Colonic mucosa (tissue), 4 donors: ENCODE measurements around the gene AP4B1. TPM values are rescaled to one million over a fixed set of nuclear protein-coding genes. Genes with fewer than 3 reads are reported as not detected.
"Not testable (repeated sequence)": the region's sequence is repeated elsewhere in the genome, so short reads cannot be mapped to it uniquely, and the experiment has no call there.

ENCODE experiments used
- DNase-seq: peaks from one replicate; pipeline ENCODE4 v3.0.0-alpha.2; 2020
- H3K27ac ChIP-seq: fragments of 200-600 bp; one replicate; pipeline ENCODE4 v1.8.0; 2021
- H3K27me3 ChIP-seq: fragments of 200-600 bp; one replicate; pipeline ENCODE4 v1.8.0; 2021
- H3K36me3 ChIP-seq: fragments of 200-600 bp; one replicate; pipeline ENCODE4 v1.8.0; 2021
- H3K4me1 ChIP-seq: fragments of 200-600 bp; one replicate; pipeline ENCODE4 v1.8.0; 2021; ENCODE audit warnings: mild to moderate bottlenecking
- H3K4me3 ChIP-seq: fragments of 200-600 bp; one replicate; pipeline ENCODE4 v1.8.0; 2021
- H3K9ac ChIP-seq, 2 donors: one replicate each; pipeline ENCODE4 v1.7.0; 2013; ENCODE audit warnings: control low read depth in 2 of 2, low read depth in 2 of 2, low read length in 2 of 2
- H3K9me3 ChIP-seq: fragments of 200-600 bp; one replicate; pipeline ENCODE4 v1.8.0; 2021
- CTCF ChIP-seq: fragments of 200-600 bp; IDR thresholded peaks from one replicate; pipeline ENCODE4 v1.8.0; 2022; ENCODE audit warnings: antibody characterized with exemption, mild to moderate bottlenecking
- intact Hi-C: fragments of 100-400 bp; cut with DNase I; formaldehyde crosslinking; loops from one replicate; pipeline ENCODE4 v1.14.1; 2022
- total RNA-seq, 2 donors: library from RNA; stranded (reverse); fragmentation: NEBNext Ultra II Directional in 1 of 2; extraction: Animal tissue kit (Norgen Biotek cat#: 25700) in 1 of 2; gene quantifications; one replicate each; pipeline ENCODE4 v1.2.1, GENCODE V29; 2021
- donor health status: healthy.
- donor health status: DM: no; HTN: no; CAD: no.
- donor health status: DM: no; HTN: no; CAD: no.

The AP4B1 gene
- 10 to 100 TPM; 19.7 to 31.5 TPM for total RNA-seq

DNA sequence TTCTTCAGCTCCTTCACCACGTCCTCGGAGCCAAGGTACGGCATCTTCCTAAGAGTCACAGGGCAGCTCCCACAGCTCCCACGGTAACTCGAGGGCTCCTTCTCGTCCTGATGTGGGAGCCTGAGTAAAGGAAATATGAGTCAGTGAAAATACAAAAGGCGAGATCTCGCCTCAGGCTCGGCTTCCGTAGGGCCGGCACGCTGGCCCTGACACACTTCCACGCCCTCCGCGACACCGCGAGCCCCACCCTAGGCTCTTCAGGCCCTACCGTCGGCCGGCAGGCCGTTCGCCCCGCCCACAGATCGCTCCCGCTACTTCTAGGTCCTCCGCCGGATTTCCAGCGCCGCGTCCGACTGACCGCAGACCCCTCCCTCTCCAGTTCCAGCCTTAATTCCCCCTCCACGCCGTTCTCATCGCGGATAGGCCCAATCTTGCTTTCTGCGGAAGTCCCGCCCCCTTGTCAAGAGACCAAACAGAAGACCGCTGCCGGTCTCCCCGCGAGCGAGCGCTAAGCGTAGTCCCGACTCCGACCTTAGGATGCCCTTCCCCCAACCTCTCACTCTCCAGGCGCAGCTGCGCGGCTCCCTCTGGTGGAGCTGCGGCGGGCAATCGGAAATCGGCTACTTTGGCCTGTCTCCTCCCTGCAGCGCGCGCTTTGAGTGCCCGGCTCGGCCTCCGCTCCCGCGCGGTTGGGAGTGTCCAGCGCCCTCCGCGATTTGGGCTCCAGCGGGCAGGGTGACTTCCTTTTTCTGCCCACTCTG lies at the start of gene AP4B1, which contains the start of gene DCLRE1B:
Gene AP4B1 (minus strand): TSS at position 126 of the 761 bp plus-strand sequence. CDS start 82 bp downstream, at position 44.
Gene DCLRE1B (plus strand): TSS at position 653 of the 761 bp plus-strand sequence. CDS start 261 bp downstream, outside the sequence.
- no peaks in the 10 kb centered on the region for H3K9me3 ChIP-seq
- H3K4me3 ChIP-seq = peak within 1 kb of the TSS; percentile 58
- H3K9ac ChIP-seq = peak within 1 kb of the TSS; percentile 78 to 94
- intact Hi-C loops = loop anchor here (2.0 kb wide), 2 partner anchors 24 to 68 kb away; partner anchors contain the start of gene HIPK1
- H3K27ac ChIP-seq = peak within 1 kb of the TSS; percentile 93
- DNase-seq = peak; percentile 99
- H3K4me1 ChIP-seq = peaks cover 10% of the 10 kb centered on the region
- no peaks in the 10 kb centered on the region for H3K27me3 ChIP-seq
- H3K36me3 ChIP-seq = no peaks in the 10 kb centered on the region
- peak; percentile 42 for TF ChIP-seq CTCF

GRCh38 chr1:113951719-113952118 lies 47.1 kb upstream of the AP4B1 start:
- H3K9ac ChIP-seq = no peak overlapping the region
- TF ChIP-seq CTCF = no peak
- no peak overlapping the region for H3K27ac ChIP-seq
- H3K4me1 ChIP-seq = no peaks in the 10 kb centered on the region
- H3K4me3 ChIP-seq = no peak overlapping the region
- H3K9me3 ChIP-seq = no peaks in the 10 kb centered on the region
- no peak for DNase-seq
- H3K36me3 ChIP-seq = peaks cover 5% of the 10 kb centered on the region
- intact Hi-C loops = no loop called here
- no peaks in the 10 kb centered on the region for H3K27me3 ChIP-seq

GRCh38 chr1:113950908-113951307 lies 46.3 kb upstream of the AP4B1 start:
- Histone ChIP-seq H3K27me3 (no peaks in the 10 kb centered on the region), H3K9ac (no peak overlapping the region), H3K9me3 (no peaks in the 10 kb centered on the region), H3K27ac (no peak overlapping the region), H3K4me3 (no peak overlapping the region), H3K4me1 (no peaks in the 10 kb centered on the region), H3K36me3 (no peaks in the 10 kb centered on the region)
- DNase-seq = no peak
- intact Hi-C loops = no loop called here
- TF ChIP-seq CTCF = no peak

DNA sequence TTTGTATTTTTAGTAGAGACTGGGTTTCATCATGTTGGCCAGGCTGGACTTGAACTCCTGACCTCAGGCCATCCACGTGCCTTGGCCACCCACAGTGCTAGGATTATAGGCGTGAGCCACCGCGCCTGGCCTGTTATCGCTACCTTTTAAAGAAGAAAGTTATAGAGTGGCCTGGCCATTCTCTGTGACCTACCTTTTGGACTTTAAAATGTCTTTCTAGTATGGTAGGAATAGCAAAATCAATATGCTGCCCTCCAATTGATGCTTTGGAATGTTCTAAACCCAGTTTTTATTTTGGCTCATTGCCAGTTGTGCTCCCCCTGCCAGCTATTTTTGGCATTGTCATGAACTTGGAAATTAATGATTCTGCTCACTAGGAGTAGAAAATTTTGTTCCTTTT lies 44.4 kb upstream of the AP4B1 start:
- Histone ChIP-seq H3K9me3 (no peaks in the 10 kb centered on the region), H3K27me3 (no peaks in the 10 kb centered on the region), H3K9ac (no peak overlapping the region), H3K36me3 (no peaks in the 10 kb centered on the region), H3K4me1 (no peaks in the 10 kb centered on the region), H3K27ac (no peak overlapping the region), H3K4me3 (no peak overlapping the region)
- no peak for TF ChIP-seq CTCF
- intact Hi-C loops = no loop called here
- DNase-seq = no peak

- peak overlapping the region; percentile 27 for H3K27ac ChIP-seq
Measured at GRCh38 chr1:113948151-113948550, 43.6 kb upstream of the AP4B1 start.

More at GRCh38 chr1:113948151-113948550, 43.6 kb upstream of the AP4B1 start:
- H3K9ac ChIP-seq, H3K27me3 ChIP-seq, H3K36me3 ChIP-seq, intact Hi-C loops, H3K9me3 ChIP-seq, H3K4me1 ChIP-seq, H3K4me3 ChIP-seq, DNase-seq: not testable (repeated sequence)
